Liver (tissue), 9 donors: Measurements from ENCODE around the gene HLA-DPB1. TPM values are rescaled to one million over a fixed set of nuclear protein-coding genes. Genes with fewer than 3 reads are reported as not detected.

Experiments used
- DNase-seq: peaks from one replicate; pipeline ENCODE4 v3.0.0-alpha.2; 2017; ENCODE audit warnings: low spot score
- H3K27ac ChIP-seq, 2 donors: one replicate each; pipeline ENCODE4 v1.7.0; 2013; ENCODE audit warnings: inconsistent platforms in 2 of 2, low read length in 2 of 2, control low read depth in 1 of 2, low read depth in 1 of 2, mild to moderate bottlenecking in 1 of 2
- H3K27me3 ChIP-seq, 4 donors: one replicate each; pipeline versions ENCODE4 v1.6.1 to v1.7.0; 2013; ENCODE audit warnings: low read length in 3 of 4, inconsistent platforms in 1 of 4, mild to moderate bottlenecking in 1 of 4, moderate library complexity in 1 of 4; ENCODE audit not compliant: control insufficient read depth in 4 of 4, insufficient read depth in 4 of 4
- H3K36me3 ChIP-seq, 4 donors: one replicate each; pipeline versions ENCODE4 v1.6.1 to v1.7.0; 2013; ENCODE audit warnings: low read length in 3 of 4, mild to moderate bottlenecking in 3 of 4, low read depth in 1 of 4, moderate library complexity in 1 of 4; ENCODE audit not compliant: control insufficient read depth in 4 of 4, insufficient read depth in 3 of 4
- H3K4me1 ChIP-seq, 4 donors: one replicate each; pipeline versions ENCODE4 v1.6.1 to v1.7.0; 2013; ENCODE audit warnings: low read length in 3 of 4, mild to moderate bottlenecking in 3 of 4, moderate library complexity in 1 of 4; ENCODE audit not compliant: control insufficient read depth in 4 of 4, insufficient read depth in 4 of 4
- H3K4me3 ChIP-seq, 3 donors: one replicate each; pipeline versions ENCODE4 v1.6.1 to v1.7.0; 2013; ENCODE audit warnings: low read length in 3 of 3, control low read depth in 1 of 3, low read depth in 1 of 3, mild to moderate bottlenecking in 1 of 3
- H3K9ac ChIP-seq, 2 donors: one replicate each; pipeline ENCODE4 v1.7.0; 2013; ENCODE audit warnings: low read length in 2 of 2, mild to moderate bottlenecking in 2 of 2, moderate library complexity in 2 of 2, control low read depth in 1 of 2, low read depth in 1 of 2
- H3K9me3 ChIP-seq, 4 donors: one replicate each; pipeline versions ENCODE4 v1.6.1 to v1.7.0; 2013; ENCODE audit warnings: low read length in 3 of 4; ENCODE audit not compliant: control insufficient read depth in 4 of 4
- EGR1 ChIP-seq, 2 donors: IDR thresholded peaks; 2 replicates each; pipeline ENCODE4 v1.6.1; 2016 to 2018; ENCODE audit warnings: antibody characterized with exemption in 2 of 2, low read depth in 2 of 2
- FOXA1 ChIP-seq: IDR thresholded peaks from 2 replicates; pipeline ENCODE4 v1.6.1; 2016; ENCODE audit warnings: antibody characterized with exemption
- FOXA2 ChIP-seq: IDR thresholded peaks from 2 replicates; pipeline ENCODE4 v1.6.1; 2016; ENCODE audit warnings: antibody characterized with exemption
- GABPA ChIP-seq, 2 donors: IDR thresholded peaks in 1 of 2; conservative IDR thresholded peaks in 1 of 2; 2 replicates each; pipeline ENCODE4 v1.6.1; 2016; ENCODE audit warnings: antibody characterized with exemption in 2 of 2, mild to moderate bottlenecking in 1 of 2, moderate library complexity in 1 of 2
- HNF4A ChIP-seq, 2 donors: conservative IDR thresholded peaks; 2 replicates each; pipeline ENCODE4 v1.6.1; 2016; ENCODE audit warnings: antibody characterized with exemption in 2 of 2, mild to moderate bottlenecking in 2 of 2
- JUND ChIP-seq, 2 donors: IDR thresholded peaks; 2 replicates each; pipeline ENCODE4 v1.6.1; 2016; ENCODE audit warnings: antibody characterized with exemption in 2 of 2
- NR2F2 ChIP-seq: IDR thresholded peaks from 2 replicates; pipeline ENCODE4 v1.6.1; 2016; ENCODE audit warnings: antibody characterized with exemption
- RAD21 ChIP-seq, 2 donors: IDR thresholded peaks; 2 replicates each; pipeline ENCODE4 v1.6.1; 2016; ENCODE audit warnings: antibody characterized with exemption in 2 of 2, mild to moderate bottlenecking in 2 of 2
- RXRA ChIP-seq, 2 donors: IDR thresholded peaks; 2 replicates each; pipeline ENCODE4 v1.6.1; 2017 to 2018; ENCODE audit warnings: antibody characterized with exemption in 2 of 2, mild to moderate bottlenecking in 1 of 2
- TAF1 ChIP-seq: conservative IDR thresholded peaks from 2 replicates; pipeline ENCODE4 v1.6.1; 2016; ENCODE audit warnings: antibody characterized with exemption, mild to moderate bottlenecking
- YY1 ChIP-seq: IDR thresholded peaks from 2 replicates; pipeline ENCODE4 v1.6.1; 2016; ENCODE audit warnings: antibody characterized with exemption, mild to moderate bottlenecking
- ZBTB33 ChIP-seq: IDR thresholded peaks from 2 replicates; pipeline ENCODE4 v1.6.1; 2016; ENCODE audit warnings: antibody characterized with exemption
- WGBS: extraction: QIAGEN DNeasy Blood & Tissue Kit; methylation state at CpG from one replicate; pipeline ENCODE4 v1.1.7; 2013; 5-methylcytosine and 5-hydroxymethylcytosine counted together
- polyA plus RNA-seq, 2 donors: library from polyadenylated mRNA; stranded (reverse) in 1 of 2; unstranded in 1 of 2; fragments of 200-250 nt in 1 of 2; fragments of >200 nt in 1 of 2; fragmentation: Nextera tagmentation in 1 of 2; extraction: Ambion mirVana in 1 of 2; gene quantifications; one replicate each; pipeline versions ENCODE4 v1.2.1 to v1.2.3, GENCODE V29; 2013 to 2015
- total RNA-seq, 2 donors: library from RNA; depleted of rRNA; stranded (reverse); fragments of >200 nt; gene quantifications; one replicate each; pipeline ENCODE4 v1.2.3, GENCODE V29; 2014
- TF ChIP-seq, protein P1 (sequence below): IDR thresholded peaks from 2 replicates; pipeline ENCODE4 v1.6.1; 2016; ENCODE audit warnings: antibody characterized with exemption
- TF ChIP-seq, protein P2 (sequence below): IDR thresholded peaks from 2 replicates; pipeline ENCODE4 v1.6.1; 2016; ENCODE audit warnings: antibody characterized with exemption
- TF ChIP-seq, protein P3 (sequence below): fragments of 150-350 bp; IDR thresholded peaks from 2 replicates; pipeline ENCODE4 v1.5.1; 2017; ENCODE audit warnings: improper control_type of control experiment, low read depth, low read length; ENCODE audit not compliant: missing input control
- donor health status: healthy.
- donor health status: healthy.
- donor health status: healthy.
- donor health status: healthy.
- donor health status: healthy.

The HLA-DPB1 gene
- total and polyA plus RNA-seq, 4 donors: 15.5 to 37.8 (median 24.0) TPM

DNA sequence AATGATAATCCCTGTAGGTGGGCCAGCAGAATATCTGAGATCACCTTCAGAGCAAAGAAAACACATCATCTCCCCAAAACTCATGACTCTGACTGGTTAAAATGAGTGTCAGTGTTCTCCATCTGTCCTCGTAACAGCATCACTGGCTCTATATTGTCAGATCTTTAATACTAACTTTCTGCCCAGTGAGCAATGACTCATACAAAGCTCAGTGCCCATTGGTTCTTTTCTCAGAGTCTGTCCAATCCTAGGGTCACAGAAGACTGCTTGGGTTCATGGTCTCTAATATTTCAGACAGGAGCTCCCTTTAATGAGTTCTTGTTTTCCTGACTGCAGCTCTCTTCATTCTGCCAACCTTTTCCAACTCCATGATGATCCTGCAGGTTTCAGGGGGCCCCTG, 36.4 kb downstream of the HLA-DPB1 start:
- peaks cover 0 to 16% (median 3%) of the 10 kb centered on the region in 4 donors for H3K27me3 ChIP-seq
- DNase-seq: no peak
- WGBS: 43% methylated on average over 1 of the region's 1 CpG
- no peak overlapping the region for H3K27ac ChIP-seq
- no peak overlapping the region for H3K9ac ChIP-seq
- TF ChIP-seq JUND (IDR thresholded peaks at IDR 0.05): no peak
- TF ChIP-seq FOXA2: no peak
- no peak for TF ChIP-seq FOXA1
- TF ChIP-seq NR2F2: no peak
- TF ChIP-seq RAD21 (IDR thresholded peaks at IDR 0.05): no peak
- TF ChIP-seq TAF1: no peak
- no peaks in the 10 kb centered on the region for H3K9me3 ChIP-seq
- no peaks in the 10 kb centered on the region for H3K36me3 ChIP-seq
- H3K4me1 ChIP-seq: no peaks in the 10 kb centered on the region
- no peak overlapping the region for H3K4me3 ChIP-seq

GRCh38 chr6:33113755-33114154, 38.0 kb downstream of the HLA-DPB1 start:
- Histone ChIP-seq H3K27me3 (peaks cover 0 to 22% (median 4%) of the 10 kb centered on the region in 4 donors), H3K9me3 (no peaks in the 10 kb centered on the region), H3K27ac (no peak overlapping the region), H3K4me3 (no peak overlapping the region), H3K36me3 (no peaks in the 10 kb centered on the region), H3K9ac (no peak overlapping the region), H3K4me1 (no peaks in the 10 kb centered on the region)
- 61% methylated on average over 7 of the region's 7 CpGs for WGBS
- no peak for TF ChIP-seq YY1
- TF ChIP-seq ZBTB33: no peak
- TF ChIP-seq GABPA (IDR thresholded peaks at IDR 0.05 in 1 of 2, conservative IDR thresholded peaks at IDR 0.05 in 1 of 2): no peak
- no peak for DNase-seq

DNA sequence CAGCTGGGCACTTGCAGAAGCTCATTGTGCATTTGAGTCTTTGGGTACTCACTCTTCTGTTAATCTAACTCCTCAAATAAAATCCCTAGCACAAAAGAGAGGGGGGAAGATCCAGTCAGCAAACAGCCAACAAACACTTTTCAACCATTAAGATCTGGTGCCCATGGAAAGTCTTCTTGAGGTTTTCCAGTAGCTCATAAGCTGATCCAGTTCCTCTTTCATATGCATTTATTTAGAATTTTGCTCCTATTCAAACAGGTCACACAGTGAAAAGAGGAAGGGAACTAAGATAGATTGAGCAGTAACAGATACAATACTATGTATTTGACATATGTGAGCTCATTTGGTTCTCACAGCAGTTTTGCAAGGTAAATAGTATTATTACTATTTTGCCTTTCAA, 38.6 kb downstream of the HLA-DPB1 start:
- Histone ChIP-seq H3K9ac (no peak overlapping the region), H3K27me3 (peaks cover 0 to 21% (median 4%) of the 10 kb centered on the region in 4 donors), H3K9me3 (no peaks in the 10 kb centered on the region), H3K27ac (no peak overlapping the region), H3K4me1 (no peaks in the 10 kb centered on the region), H3K36me3 (no peaks in the 10 kb centered on the region), H3K4me3 (no peak overlapping the region)
- TF ChIP-seq TAF1 (no peak), YY1 (no peak)
- TF ChIP-seq, protein P1, sequence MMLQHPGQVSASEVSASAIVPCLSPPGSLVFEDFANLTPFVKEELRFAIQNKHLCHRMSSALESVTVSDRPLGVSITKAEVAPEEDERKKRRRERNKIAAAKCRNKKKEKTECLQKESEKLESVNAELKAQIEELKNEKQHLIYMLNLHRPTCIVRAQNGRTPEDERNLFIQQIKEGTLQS: no peak
- TF ChIP-seq, protein P2, sequence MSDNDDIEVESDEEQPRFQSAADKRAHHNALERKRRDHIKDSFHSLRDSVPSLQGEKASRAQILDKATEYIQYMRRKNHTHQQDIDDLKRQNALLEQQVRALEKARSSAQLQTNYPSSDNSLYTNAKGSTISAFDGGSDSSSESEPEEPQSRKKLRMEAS: no peak
- DNase-seq: no peak

DNA sequence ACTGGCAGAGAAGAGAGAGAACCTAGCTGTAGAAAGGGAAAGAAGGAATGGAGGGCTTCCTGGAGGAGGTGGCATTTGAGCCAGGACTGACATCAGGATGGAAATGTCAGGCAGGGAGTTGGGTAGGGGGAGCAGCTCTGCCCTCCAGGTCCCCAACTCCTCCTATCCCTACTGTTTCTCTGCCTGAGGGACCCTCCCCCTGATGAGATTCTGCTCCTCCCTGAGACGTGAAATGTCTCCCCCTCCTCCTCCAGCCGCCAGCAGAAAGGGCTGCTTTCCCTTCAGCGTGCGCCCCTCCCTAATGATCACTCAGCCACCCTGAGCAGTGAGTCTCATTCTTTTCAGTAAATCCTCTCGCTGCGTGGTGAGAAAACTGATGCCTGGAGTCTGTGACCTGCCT, 40.6 kb downstream of the HLA-DPB1 start:
- no peak overlapping the region for H3K4me3 ChIP-seq
- WGBS: 10% methylated on average over 6 of the region's 6 CpGs
- no peak overlapping the region for H3K27ac ChIP-seq
- no peaks in the 10 kb centered on the region for H3K4me1 ChIP-seq
- no peaks in the 10 kb centered on the region for H3K36me3 ChIP-seq
- no peak for DNase-seq
- no peak overlapping the region for H3K9ac ChIP-seq
- peaks cover 0 to 21% (median 4%) of the 10 kb centered on the region in 4 donors for H3K27me3 ChIP-seq
- H3K9me3 ChIP-seq: no peaks in the 10 kb centered on the region
- TF ChIP-seq, protein P1: no peak
- TF ChIP-seq EGR1 (IDR thresholded peaks at IDR 0.05; ENCODE audit: low read depth in 2 of 2) (no peak), TAF1 (no peak), HNF4A (conservative IDR thresholded peaks at IDR 0.05) (no peak), FOXA2 (no peak), ZBTB33 (no peak), GABPA (IDR thresholded peaks at IDR 0.05 in 1 of 2, conservative IDR thresholded peaks at IDR 0.05 in 1 of 2) (no peak), FOXA1 (no peak), RXRA (IDR thresholded peaks at IDR 0.05) (no peak), JUND (IDR thresholded peaks at IDR 0.05) (no peak)
- TF ChIP-seq, protein P3, sequence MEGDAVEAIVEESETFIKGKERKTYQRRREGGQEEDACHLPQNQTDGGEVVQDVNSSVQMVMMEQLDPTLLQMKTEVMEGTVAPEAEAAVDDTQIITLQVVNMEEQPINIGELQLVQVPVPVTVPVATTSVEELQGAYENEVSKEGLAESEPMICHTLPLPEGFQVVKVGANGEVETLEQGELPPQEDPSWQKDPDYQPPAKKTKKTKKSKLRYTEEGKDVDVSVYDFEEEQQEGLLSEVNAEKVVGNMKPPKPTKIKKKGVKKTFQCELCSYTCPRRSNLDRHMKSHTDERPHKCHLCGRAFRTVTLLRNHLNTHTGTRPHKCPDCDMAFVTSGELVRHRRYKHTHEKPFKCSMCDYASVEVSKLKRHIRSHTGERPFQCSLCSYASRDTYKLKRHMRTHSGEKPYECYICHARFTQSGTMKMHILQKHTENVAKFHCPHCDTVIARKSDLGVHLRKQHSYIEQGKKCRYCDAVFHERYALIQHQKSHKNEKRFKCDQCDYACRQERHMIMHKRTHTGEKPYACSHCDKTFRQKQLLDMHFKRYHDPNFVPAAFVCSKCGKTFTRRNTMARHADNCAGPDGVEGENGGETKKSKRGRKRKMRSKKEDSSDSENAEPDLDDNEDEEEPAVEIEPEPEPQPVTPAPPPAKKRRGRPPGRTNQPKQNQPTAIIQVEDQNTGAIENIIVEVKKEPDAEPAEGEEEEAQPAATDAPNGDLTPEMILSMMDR: no peak
- TF ChIP-seq, protein P2: no peak
